Epithelial cell of proximal tubule (primary cell): ENCODE measurements around the gene MAGI2. TPM values are rescaled to one million over a fixed set of nuclear protein-coding genes. Genes with fewer than 3 reads are reported as not detected.

Source experiments
- DNase-seq: peaks from one replicate; pipeline ENCODE4 v3.0.0-alpha.2; 2011; ENCODE audit warnings: low read depth
- H3K4me3 ChIP-seq: 2 replicates; pipeline ENCODE4 v1.5.1; 2011; ENCODE audit warnings: low read depth, mild to moderate bottlenecking, low read length
- CTCF ChIP-seq: conservative IDR thresholded peaks from 2 replicates; pipeline ENCODE4 v1.5.1; 2012; ENCODE audit warnings: low read depth, mild to moderate bottlenecking, low read length
- total RNA-seq: library from RNA; depleted of rRNA; stranded (reverse); fragments of >200 nt; gene quantifications from 2 replicates; pipeline ENCODE4 v1.2.3, GENCODE V29; 2015

Gene MAGI2
- total RNA-seq, 1 donor from 2014 or later = 0.92 TPM

GRCh38 chr7:78901566-78901965 is 551.9 kb downstream of the MAGI2 start:
- DNase-seq = no peak
- TF ChIP-seq CTCF = no peak

GRCh38 chr7:78900806-78901205 is 552.7 kb downstream of the MAGI2 start:
- no peak overlapping the region for H3K4me3 ChIP-seq
- TF ChIP-seq CTCF = no peak
- no peak for DNase-seq

More at GRCh38 chr7:78901566-78901965, 551.9 kb downstream of the MAGI2 start:
- no peak overlapping the region for H3K4me3 ChIP-seq

- no peak for TF ChIP-seq CTCF
- H3K4me3 ChIP-seq = no peak overlapping the region
- DNase-seq = no peak
Observed at GRCh38 chr7:78895393-78895792, 558.1 kb downstream of the MAGI2 start.

- no peak overlapping the region for H3K4me3 ChIP-seq
- DNase-seq = no peak
- TF ChIP-seq CTCF = no peak
Observed at GRCh38 chr7:78879206-78879605, 574.3 kb downstream of the MAGI2 start.

- TF ChIP-seq CTCF = no peak
- H3K4me3 ChIP-seq = no peak overlapping the region
- no peak for DNase-seq
Observed at GRCh38 chr7:78873117-78873516, 580.4 kb downstream of the MAGI2 start.

GRCh38 chr7:78864339-78864738 is 589.1 kb downstream of the MAGI2 start:
- no peak for DNase-seq
- H3K4me3 ChIP-seq = no peak overlapping the region
- TF ChIP-seq CTCF = no peak

- H3K4me3 ChIP-seq = no peak overlapping the region
- TF ChIP-seq CTCF = no peak
- DNase-seq = no peak
Observed at GRCh38 chr7:78863281-78863680, 590.2 kb downstream of the MAGI2 start.
